Keratinocyte (primary cell): ENCODE results near the gene CARTPT.

Experiments
- EZH2 ChIP-seq: IDR thresholded peaks from one replicate; pipeline ENCODE4 v1.6.1; 2012; ENCODE audit warnings: inconsistent platforms, mild to moderate bottlenecking, low read length, moderate library complexity
- TF ChIP-seq, protein P1 (sequence below), 3 experiments: IDR thresholded peaks in 1 of 3; conservative IDR thresholded peaks in 1 of 3; optimal IDR thresholded peaks in 1 of 3; 2 replicates in 2 of 3; 3 replicates in 1 of 3; pipeline versions ENCODE3 to v1.5.1; 2011; ENCODE audit warnings: low read length in 3 of 3, mild to moderate bottlenecking in 3 of 3, moderate library complexity in 2 of 3, control low read depth in 1 of 3, inconsistent platforms in 1 of 3; ENCODE audit not compliant: insufficient read depth in 2 of 3; ENCODE audit errors: extremely low read depth in 1 of 3

DNA sequence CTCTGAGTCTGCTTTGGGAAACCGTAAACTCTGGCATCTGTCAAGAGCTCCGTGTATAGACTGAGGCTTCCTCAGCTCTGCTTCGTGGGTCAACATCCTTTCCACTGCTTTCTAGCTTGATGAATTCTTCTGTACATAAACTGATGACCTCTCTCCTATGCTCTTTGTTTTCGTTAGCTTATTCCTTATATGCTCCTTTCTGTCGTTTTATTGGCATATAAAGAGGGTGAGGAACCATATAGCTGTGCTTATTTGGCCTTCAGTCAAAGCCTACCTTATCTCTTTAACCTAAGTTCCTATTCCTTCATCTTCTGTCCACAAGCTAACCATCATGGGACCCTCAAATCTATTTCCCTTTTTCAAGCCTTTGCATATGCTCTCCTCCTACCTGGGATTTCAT is 39.4 kb upstream of the CARTPT start:
- TF ChIP-seq, protein P1, sequence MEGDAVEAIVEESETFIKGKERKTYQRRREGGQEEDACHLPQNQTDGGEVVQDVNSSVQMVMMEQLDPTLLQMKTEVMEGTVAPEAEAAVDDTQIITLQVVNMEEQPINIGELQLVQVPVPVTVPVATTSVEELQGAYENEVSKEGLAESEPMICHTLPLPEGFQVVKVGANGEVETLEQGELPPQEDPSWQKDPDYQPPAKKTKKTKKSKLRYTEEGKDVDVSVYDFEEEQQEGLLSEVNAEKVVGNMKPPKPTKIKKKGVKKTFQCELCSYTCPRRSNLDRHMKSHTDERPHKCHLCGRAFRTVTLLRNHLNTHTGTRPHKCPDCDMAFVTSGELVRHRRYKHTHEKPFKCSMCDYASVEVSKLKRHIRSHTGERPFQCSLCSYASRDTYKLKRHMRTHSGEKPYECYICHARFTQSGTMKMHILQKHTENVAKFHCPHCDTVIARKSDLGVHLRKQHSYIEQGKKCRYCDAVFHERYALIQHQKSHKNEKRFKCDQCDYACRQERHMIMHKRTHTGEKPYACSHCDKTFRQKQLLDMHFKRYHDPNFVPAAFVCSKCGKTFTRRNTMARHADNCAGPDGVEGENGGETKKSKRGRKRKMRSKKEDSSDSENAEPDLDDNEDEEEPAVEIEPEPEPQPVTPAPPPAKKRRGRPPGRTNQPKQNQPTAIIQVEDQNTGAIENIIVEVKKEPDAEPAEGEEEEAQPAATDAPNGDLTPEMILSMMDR (optimal IDR thresholded peaks at IDR 0.05 in 1 of 3, IDR thresholded peaks at IDR 0.05 in 1 of 3, conservative IDR thresholded peaks at IDR 0.05 in 1 of 3; ENCODE audit: extremely low read depth in 1 of 3, insufficient read depth in 2 of 3, low read length in 3 of 3): no peak
- no peak for TF ChIP-seq EZH2
